ENCODE results near the gene RASSF5.
A peak's percentile ranks its signal among the peaks of the same experiment; 100 is the strongest.

The RASSF5 gene

DNA sequence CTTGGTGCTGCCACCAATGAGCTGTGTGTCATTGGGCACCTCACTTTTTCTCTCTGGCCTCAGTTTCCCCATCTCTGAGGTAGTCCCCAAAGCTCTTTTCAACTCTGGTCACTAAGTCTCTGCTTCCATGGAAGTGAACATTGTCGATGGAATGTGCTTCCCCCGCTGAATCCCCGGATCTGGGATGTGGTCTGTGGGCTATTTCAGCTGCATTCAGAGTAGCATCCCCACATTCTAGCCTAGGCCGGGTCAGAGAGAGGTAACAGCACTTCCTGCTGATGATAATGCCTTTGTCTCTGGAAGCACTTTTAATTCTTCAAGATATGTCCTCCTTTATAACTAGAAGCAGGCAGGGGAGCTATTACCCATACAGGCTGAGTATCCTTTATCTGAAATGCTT lies 29.8 kb downstream of the RASSF5 start:
- in situ Hi-C loops (cut with HindIII; ENCODE audit: low pct_unique_long_range_greater_than_20kb, low sequenced_read_pairs): no loop called here
- DNase-seq (ENCODE audit: low read depth in 1 of 2, low spot score in 1 of 2): no peak
- no peak for TF ChIP-seq JUND (IDR thresholded peaks at IDR 0.05; ENCODE audit: low read depth)

DNA sequence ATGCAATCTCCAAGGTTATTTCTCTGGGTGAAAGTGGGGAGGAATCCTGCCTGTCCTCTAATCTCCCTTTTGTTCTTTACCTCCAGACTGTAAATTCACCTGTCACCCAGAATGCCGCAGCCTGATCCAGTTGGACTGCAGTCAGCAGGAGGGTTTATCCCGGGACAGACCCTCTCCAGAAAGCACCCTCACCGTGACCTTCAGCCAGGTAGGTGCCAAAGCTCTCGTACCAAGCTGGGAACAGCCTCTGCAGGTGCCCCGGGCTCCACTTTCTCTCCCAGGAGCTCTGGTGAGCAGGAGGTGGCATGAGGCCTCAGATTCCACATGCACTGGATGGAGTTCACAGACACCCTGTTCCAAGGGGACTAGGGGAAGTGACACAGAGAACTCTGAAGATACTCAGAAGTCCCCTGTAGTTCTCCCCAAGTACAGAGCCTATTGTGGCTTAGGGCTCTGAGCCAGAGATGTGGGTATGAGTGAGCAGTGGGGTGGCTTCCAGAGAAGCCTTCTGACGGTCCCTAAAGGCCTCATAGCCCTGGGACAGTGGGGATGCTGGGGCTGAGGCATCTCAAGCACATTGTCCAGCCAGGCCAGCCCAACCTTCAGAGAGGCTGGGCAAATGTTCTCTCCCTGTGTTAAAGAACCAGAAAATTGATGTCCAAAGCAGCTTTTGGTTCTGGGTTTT lies 30.9 kb downstream of the RASSF5 start:
- no peak for TF ChIP-seq JUND (IDR thresholded peaks at IDR 0.05; ENCODE audit: low read depth)
- no peak for DNase-seq (ENCODE audit: low read depth in 1 of 2, low spot score in 1 of 2)

DNA sequence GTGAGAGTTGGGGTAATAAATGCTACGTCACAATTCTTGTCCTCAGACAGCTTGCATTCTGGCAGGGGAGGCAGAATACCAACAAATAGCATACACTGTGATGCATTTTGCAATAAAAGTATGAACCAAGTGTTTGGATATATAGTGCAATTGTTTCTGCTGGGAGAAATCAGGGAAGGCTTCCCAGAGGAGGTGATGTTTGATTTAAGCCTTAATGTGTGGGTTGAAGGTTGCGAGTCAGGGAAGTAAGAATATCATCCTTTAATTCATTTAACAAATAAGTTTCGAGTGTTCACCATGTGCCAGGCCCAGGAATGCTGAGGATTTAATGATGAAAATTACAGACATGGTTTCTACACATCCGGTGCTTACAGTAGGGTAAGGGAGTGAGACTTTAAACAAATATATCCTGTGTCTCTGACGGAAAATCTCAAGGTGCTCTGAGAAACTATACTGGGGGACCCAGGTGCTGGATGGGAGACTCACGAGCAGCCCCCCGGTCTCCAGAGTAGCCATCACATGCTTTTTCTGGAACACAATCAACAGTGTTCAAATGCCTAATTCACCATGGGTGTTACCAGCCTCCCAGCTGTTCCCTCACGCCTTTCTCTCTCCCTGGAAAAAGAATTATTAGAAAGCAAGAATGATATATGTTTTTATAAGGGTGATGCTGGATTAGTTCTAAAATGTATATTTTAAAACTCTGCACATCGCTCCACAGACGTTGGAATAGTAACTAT lies 31.7 kb downstream of the RASSF5 start:
- TF ChIP-seq JUND (IDR thresholded peaks at IDR 0.05; ENCODE audit: low read depth): no peak
- in situ Hi-C loops (cut with HindIII; ENCODE audit: low pct_unique_long_range_greater_than_20kb, low sequenced_read_pairs): no loop called here
- DNase-seq (ENCODE audit: low read depth in 1 of 2, low spot score in 1 of 2): no peak

More for the DNA sequence above, 30.9 kb downstream of the RASSF5 start:
- in situ Hi-C loops (cut with HindIII; ENCODE audit: low pct_unique_long_range_greater_than_20kb, low sequenced_read_pairs): no loop called here

DNA sequence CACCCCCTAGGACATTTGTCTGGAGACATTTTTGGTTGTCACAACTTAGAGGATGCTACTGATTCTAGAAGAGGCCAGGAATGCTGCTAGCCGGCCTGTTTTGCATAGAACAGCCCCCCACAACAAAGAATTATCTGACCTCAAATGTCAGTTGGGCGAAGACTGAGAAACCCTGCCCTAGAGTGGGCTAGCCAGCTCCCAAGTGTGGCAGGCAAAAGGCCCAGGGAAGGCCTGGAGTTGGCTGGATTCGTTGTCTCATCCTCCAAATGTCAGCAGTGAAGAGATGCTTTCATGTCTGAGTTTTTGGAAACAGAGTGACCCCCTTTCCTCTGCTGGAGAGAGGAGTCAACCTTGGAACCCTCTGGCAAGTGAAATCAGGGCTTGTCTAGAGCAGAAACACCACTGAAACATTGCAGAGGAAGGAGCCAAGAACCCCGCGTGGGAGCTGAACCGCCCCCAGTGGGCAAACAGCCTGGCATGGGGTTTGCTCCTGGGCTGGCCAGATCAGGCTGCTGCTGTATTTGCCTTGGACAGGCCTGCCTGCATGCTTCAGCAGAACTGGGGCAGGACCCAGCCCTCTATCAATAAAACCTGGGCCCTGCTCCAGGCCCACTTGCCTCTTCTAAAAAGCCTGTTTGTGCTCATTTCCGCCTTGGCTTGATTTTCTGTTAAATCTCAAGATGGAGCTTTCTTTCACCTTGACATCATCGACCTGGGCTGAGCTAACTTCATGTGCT lies 32.9 kb downstream of the RASSF5 start:
- peak in 1 of 2 experiments; percentile 32 for DNase-seq (ENCODE audit: low read depth in 1 of 2, low spot score in 1 of 2)
- no peak for TF ChIP-seq JUND (IDR thresholded peaks at IDR 0.05; ENCODE audit: low read depth)
- in situ Hi-C loops (cut with HindIII; ENCODE audit: low pct_unique_long_range_greater_than_20kb, low sequenced_read_pairs): no loop called here

DNA sequence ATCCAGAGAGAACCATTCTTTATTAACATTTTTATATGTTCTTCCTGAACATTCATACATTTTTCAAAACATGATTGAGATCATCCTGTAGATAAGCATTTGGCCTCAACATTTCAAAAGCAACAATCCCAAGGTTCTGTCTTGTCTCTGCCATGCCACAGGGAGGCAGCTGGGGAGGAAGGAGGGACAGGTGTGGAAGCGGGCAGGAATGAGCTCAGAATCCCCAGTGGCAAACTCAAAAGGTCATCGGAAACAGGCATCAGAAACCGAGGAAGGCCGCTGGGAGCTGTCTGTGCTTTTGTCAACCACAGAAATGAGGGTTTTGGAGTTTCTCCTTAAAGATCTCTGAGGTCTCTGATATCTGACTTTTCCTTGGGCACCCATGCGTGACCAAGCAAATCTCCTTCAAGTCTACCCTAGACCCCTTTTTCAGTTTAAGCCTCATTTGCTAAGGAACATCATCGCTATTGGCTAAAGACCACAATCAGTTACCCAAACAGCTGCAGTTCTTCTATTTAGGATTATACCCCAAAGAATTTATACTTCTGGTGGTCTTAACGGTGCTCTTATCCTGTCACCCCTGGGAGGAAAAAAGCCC lies 34.0 kb downstream of the RASSF5 start:
- TF ChIP-seq JUND (IDR thresholded peaks at IDR 0.05; ENCODE audit: low read depth): no peak
- DNase-seq (ENCODE audit: low read depth in 1 of 2, low spot score in 1 of 2): no peak
- in situ Hi-C loops (cut with HindIII; ENCODE audit: low pct_unique_long_range_greater_than_20kb, low sequenced_read_pairs): no loop called here

DNA sequence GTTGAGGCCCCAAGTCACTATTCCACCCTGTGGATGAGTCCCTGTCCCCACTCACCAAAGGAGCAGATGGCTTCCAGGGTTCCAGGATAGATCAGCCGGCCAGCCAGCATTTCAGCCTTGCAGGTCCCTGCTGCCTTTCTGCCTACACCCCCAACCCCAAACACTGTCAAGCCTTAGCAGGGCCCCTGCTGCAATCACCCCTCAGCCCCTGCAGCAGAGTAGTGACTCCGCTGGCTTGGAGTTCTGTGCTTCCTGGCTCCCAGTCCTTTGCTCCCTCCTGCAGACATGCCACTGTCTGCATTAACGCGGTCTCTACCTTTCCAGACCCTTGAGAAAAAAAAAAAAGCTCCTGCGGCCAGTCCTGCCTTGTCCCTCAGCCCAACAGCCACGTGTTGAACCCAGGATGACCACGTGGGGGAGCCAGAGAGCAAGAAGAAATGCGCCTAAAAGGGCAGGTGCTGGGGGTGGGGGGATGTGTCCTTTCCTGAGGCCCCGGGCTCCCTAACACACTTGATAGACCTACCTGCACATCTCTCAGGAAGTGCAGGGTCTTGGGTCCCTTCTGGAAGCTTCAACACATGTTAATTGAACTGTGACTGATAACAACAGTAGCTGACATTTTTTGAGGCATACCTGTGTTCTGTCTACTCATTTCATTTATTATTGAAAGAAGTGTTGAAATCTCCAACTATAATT lies 37.4 kb downstream of the RASSF5 start:
- TF ChIP-seq JUND (IDR thresholded peaks at IDR 0.05; ENCODE audit: low read depth): no peak
- DNase-seq (ENCODE audit: low read depth in 1 of 2, low spot score in 1 of 2): peak; percentile 67 to 79
- in situ Hi-C loops (cut with HindIII; ENCODE audit: low pct_unique_long_range_greater_than_20kb, low sequenced_read_pairs): no loop called here

DNA sequence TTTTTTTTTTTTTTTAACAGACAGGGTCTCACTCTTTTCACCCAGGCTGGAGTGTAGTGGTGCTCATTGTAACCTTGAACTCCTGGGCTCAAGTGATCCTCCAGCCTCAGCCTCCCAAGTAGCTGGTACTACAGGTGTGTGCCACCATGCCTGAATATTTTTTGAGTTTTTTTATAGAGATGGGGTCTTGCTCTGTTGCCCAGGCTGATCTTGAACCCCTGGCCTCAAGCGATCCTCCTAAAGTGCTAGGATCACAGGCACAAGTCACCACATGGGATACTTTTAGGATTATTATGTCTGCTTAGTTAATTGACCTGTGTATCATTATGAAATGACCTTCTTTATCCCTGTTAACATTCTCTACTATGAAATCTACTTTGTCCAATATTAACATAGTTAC lies 38.0 kb downstream of the RASSF5 start:
- no peak for TF ChIP-seq JUND (IDR thresholded peaks at IDR 0.05; ENCODE audit: low read depth)
- in situ Hi-C loops (cut with HindIII; ENCODE audit: low pct_unique_long_range_greater_than_20kb, low sequenced_read_pairs): no loop called here
- DNase-seq (ENCODE audit: low read depth in 1 of 2, low spot score in 1 of 2): no peak

DNA sequence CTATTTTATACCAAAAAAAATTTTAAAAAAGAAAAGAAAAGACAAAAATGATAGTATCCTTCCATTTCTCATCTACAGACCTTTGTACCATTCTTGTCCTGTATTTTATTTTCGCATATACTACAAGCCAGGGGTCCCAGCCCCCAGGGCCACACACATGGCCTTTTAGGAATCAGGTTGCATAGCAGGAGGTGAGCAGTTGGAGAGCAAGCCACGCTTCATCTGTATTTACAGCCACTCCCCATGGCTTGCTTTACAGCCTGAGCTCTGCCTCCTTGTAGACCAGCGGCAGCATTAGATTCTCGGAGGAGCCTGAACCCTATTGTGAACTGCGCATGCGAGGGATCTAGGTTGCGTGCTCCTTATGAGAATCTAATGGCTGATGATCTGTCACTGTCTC lies 39.8 kb downstream of the RASSF5 start:
- in situ Hi-C loops (cut with HindIII; ENCODE audit: low pct_unique_long_range_greater_than_20kb, low sequenced_read_pairs): no loop called here
- no peak for DNase-seq (ENCODE audit: low read depth in 1 of 2, low spot score in 1 of 2)
- no peak for TF ChIP-seq JUND (IDR thresholded peaks at IDR 0.05; ENCODE audit: low read depth)

DNA sequence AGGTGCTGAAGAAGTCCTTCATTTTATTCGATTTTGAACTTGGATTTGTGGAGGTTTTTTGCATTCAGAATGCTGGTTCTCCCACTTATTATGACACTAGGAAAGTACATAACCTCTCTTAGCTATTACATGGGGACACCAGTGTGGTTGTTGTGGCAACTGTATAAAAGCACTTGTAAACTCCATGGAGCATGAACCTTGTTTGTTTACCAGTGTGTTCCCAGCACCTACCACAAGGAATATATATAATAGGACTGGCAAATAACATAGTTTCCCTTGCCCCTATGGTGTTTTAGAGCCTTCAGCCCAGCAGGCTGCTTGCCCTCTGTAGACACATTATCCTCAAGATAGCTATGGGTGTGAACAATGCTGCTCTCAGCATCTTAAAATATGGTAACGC lies 43.1 kb downstream of the RASSF5 start:
- peak in 1 of 2 experiments; percentile 39 for DNase-seq (ENCODE audit: low read depth in 1 of 2, low spot score in 1 of 2)
- in situ Hi-C loops (cut with HindIII; ENCODE audit: low pct_unique_long_range_greater_than_20kb, low sequenced_read_pairs): no loop called here
- TF ChIP-seq JUND (IDR thresholded peaks at IDR 0.05; ENCODE audit: low read depth): no peak

DNA sequence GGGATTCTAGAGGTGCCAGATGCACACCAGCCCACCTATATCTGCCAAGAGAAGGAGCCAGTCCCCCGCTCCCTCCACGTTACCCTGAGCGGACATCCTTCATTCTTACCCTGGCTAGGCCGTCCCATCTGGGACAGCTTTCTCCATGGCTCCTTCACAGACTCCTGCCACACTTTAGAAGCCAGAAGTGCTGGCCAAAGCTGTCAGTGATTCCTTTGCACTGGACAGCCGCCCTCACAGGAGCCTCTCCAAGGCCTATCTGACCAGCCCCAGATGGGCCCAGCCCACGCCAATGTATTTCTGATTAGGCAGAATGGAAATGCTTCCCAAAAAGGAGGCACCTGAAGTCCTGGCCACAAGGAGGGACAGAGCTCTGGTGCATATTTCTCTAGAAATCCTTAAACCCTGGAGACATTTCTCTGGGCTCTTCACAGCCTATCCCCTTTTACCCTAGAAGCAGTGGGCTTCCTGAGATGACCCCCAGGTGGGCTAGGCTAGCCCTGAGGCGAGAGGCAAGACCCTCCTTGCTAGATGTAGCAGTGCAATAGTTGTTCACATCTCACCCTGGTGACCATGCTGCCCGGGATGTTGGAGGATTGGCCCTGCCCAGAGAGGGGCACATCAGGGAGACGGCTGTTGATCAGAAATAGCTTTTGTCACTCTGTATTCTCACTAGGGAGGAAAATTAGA lies 44.1 kb downstream of the RASSF5 start:
- DNase-seq (ENCODE audit: low read depth in 1 of 2, low spot score in 1 of 2): no peak
- no peak for TF ChIP-seq JUND (IDR thresholded peaks at IDR 0.05; ENCODE audit: low read depth)
- in situ Hi-C loops (cut with HindIII; ENCODE audit: low pct_unique_long_range_greater_than_20kb, low sequenced_read_pairs): no loop called here

DNA sequence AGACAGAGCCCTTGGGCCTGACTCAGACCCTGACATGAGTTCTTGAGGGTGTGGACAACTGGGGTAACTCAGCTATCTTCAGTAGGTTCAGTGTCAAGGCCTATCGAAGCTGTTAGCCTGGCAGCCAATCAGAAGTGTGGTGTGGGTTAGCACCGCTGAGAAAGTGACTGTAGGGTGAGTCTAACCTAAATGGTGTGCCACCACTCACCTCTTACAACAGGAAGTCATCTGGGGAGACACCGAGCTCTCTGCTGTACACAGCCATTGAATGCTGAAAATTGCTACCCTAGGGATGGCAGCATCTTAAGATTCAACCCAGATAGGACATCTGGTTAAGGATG lies 44.6 kb downstream of the RASSF5 start:
- no peak for DNase-seq (ENCODE audit: low read depth in 1 of 2, low spot score in 1 of 2)
- no peak for TF ChIP-seq JUND (IDR thresholded peaks at IDR 0.05; ENCODE audit: low read depth)
- in situ Hi-C loops (cut with HindIII; ENCODE audit: low pct_unique_long_range_greater_than_20kb, low sequenced_read_pairs): no loop called here

DNA sequence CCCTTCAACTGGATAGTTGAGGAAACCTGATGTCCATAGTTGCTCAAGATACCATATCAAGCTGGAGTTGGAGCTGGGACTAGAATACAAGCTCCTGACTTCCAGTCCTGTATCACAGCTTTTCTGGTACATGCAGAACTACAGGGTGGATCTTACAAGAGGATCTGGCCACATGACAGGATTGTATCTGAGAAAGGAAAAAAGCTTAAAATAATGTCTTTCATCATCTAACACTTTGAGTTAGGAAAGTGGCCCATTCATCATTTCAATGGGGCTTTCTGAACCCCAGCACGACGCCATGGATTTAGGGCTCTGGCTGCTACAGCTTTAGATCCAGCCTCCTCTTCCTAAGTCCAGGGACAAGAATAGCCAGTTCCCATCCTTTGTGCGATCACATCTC lies 46.9 kb downstream of the RASSF5 start:
- in situ Hi-C loops (cut with HindIII; ENCODE audit: low pct_unique_long_range_greater_than_20kb, low sequenced_read_pairs): no loop called here
- DNase-seq (ENCODE audit: low read depth in 1 of 2, low spot score in 1 of 2): no peak
- TF ChIP-seq JUND (IDR thresholded peaks at IDR 0.05; ENCODE audit: low read depth): no peak

All from T47D (cell line).